Panc1 (cell line): ENCODE measurements around the gene ASB6. TPM values are rescaled to one million over a fixed set of nuclear protein-coding genes. Genes with fewer than 3 reads are reported as not detected.

Source experiments
- ATAC-seq: fragments of 200-7000 bp; cut with Tn5 transposase; 2 replicates; pipeline ENCODE4 v1.9.1; 2020; ENCODE audit warnings: mild to moderate bottlenecking, moderate library complexity
- BruUV-seq: library from RNA; stranded (reverse); fragments of 400-500 nt; replicated peaks from 2 replicates; lab custom pipeline; 2021; lab: Mats Ljungman, UMichigan
- CTCF ChIA-PET: fragments of 300-600 bp; sonication (Branson Sonifier 250); formaldehyde crosslinking; loops from one replicate; lab custom pipeline; 2022; ENCODE audit warnings: antibody characterized with exemption; lab: Charles Lee
- POLR2A ChIA-PET: fragments of 300-600 bp; sonication (Branson Sonifier 250); formaldehyde crosslinking; loops from one replicate; lab custom pipeline; 2022; ENCODE audit warnings: antibody characterized with exemption; lab: Charles Lee
- DNase-seq: peaks from one replicate; pipeline ENCODE4 v3.0.0-alpha.2; 2010; ENCODE audit warnings: low read depth, low spot score
- H3K27ac ChIP-seq: 2 replicates; pipeline ENCODE4 v1.5.1; 2011; ENCODE audit warnings: mild to moderate bottlenecking, low read length, inconsistent platforms
- H3K27me3 ChIP-seq: fragments of 200-500 bp; sonication (Bioruptor generic); 2 replicates; pipeline ENCODE4 v1.6.0; 2014; ENCODE audit warnings: low read length, inconsistent platforms; ENCODE audit not compliant: control insufficient read depth, insufficient read depth
- H3K36me3 ChIP-seq: fragments of 200-500 bp; sonication (Bioruptor generic); 2 replicates; pipeline ENCODE4 v1.5.1; 2014; ENCODE audit warnings: inconsistent platforms, mild to moderate bottlenecking, low read length, moderate library complexity; ENCODE audit not compliant: control insufficient read depth, insufficient read depth
- H3K4me1 ChIP-seq: 2 replicates; pipeline ENCODE4 v1.5.1; 2011; ENCODE audit warnings: inconsistent platforms, mild to moderate bottlenecking, low read length, moderate library complexity; ENCODE audit not compliant: control insufficient read depth, insufficient read depth
- H3K4me3 ChIP-seq, 2 experiments: 2 replicates each; pipeline ENCODE4 v1.5.1; 2011 to 2012; ENCODE audit warnings: low read depth in 2 of 2, low read length in 2 of 2, mild to moderate bottlenecking in 2 of 2, inconsistent platforms in 1 of 2, moderate library complexity in 1 of 2
- H3K9me3 ChIP-seq: fragments of 200-500 bp; sonication (Bioruptor generic); 2 replicates; pipeline ENCODE4 v1.5.1; 2014; ENCODE audit warnings: low read depth, mild to moderate bottlenecking, inconsistent platforms, low read length, moderate library complexity; ENCODE audit not compliant: control insufficient read depth, insufficient read depth
- POLR2AphosphoS5 ChIP-seq: IDR thresholded peaks from 2 replicates; pipeline ENCODE4 v1.6.1; 2012; ENCODE audit warnings: mild to moderate bottlenecking, low read depth, low read length, moderate library complexity
- SIN3A ChIP-seq: IDR thresholded peaks from 2 replicates; pipeline ENCODE4 v1.6.1; 2012; ENCODE audit warnings: low read depth, mild to moderate bottlenecking, low read length, moderate library complexity, borderline replicate concordance; ENCODE audit not compliant: insufficient read depth
- TCF7L2 ChIP-seq: IDR thresholded peaks from 2 replicates; pipeline ENCODE4 v1.6.1; 2011; ENCODE audit warnings: mild to moderate bottlenecking, low read depth, low read length, inconsistent platforms
- in situ Hi-C: cut with HindIII; loops from 2 replicates; pipeline ENCODE4 v1.10.0; 2016; ENCODE audit warnings: low sequenced_read_pairs, low pct_unique_long_range_greater_than_20kb
- intact Hi-C: fragments of 100-400 bp; cut with micrococcal nuclease; formaldehyde crosslinking; loops from one replicate; pipeline ENCODE4 v1.10.0; 2022; ENCODE audit not compliant: unreplicated experiment
- total RNA-seq: library from RNA; stranded (reverse); gene quantifications from one replicate; pipeline ENCODE4 v1.2.1, GENCODE V29; 2021; ENCODE audit not compliant: unreplicated experiment
- TF ChIP-seq, protein P1 (sequence below): fragments of 450-650 bp; IDR thresholded peaks from 2 replicates; pipeline ENCODE4 v1.5.1; 2017; ENCODE audit warnings: mild to moderate bottlenecking
- TF ChIP-seq, protein P2 (sequence below), 2 experiments: IDR thresholded peaks; 2 replicates each; pipeline ENCODE4 v1.6.1; 2011 to 2012; ENCODE audit warnings: low read depth in 2 of 2, control low read depth in 1 of 2, low read length in 1 of 2, mild to moderate bottlenecking in 1 of 2, moderate library complexity in 1 of 2; ENCODE audit not compliant: insufficient read depth in 1 of 2

ASB6 gene
- total RNA-seq, 1 experiment from 2014 or later, result 14.3 TPM

DNA sequence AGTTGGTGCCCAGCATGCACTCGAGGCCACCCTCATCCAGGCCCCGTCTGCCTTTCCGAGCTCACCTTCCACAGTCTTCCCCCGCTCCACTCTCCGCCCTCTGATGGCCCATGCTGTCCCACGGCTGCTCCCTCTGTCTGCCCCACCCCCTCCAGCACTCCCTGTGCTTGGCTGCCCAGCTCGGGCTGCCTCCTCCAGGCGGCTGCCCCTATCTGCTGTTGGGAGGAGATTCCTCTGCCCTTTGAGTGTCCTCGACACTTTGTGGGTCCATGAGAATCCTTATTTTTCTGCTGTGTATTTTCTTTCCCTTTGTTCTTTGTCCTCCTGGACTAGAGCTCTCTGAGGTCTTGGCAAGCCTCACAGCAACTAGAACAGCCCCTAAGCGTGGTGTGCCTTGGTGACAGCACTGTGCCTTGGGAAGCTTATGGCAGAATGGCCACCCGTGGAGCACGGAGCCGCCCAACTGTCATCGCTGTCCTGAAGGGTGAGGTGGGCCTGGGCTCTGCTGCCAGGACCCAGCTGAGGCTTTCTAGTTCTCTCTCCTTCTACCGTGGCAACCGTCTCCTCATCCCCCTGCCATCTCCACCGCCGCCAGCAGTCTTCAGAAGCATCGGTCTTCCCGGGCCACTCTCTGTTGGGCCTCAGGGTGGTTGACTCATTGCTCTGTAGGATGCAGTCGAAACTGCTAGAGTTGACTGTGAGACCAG is 10.8 kb downstream of the ASB6 start:
- DNase-seq, result no peak
- BruUV-seq, result no TSS peak
- ChIA-PET POLR2A (no interaction called here), CTCF (interaction anchor here (0.6 kb wide), 2 partner anchors 298 to 491 kb away, joined by 3 read pairs; no protein-coding TSS in a partner anchor)
- Histone ChIP-seq H3K4me3 (no peak overlapping the region), H3K4me1 (peaks cover 40% of the 10 kb centered on the region), H3K27ac (peak overlapping the region; percentile 29), H3K9me3 (no peaks in the 10 kb centered on the region), H3K36me3 (peaks cover 4% of the 10 kb centered on the region; the same call in 1 of the 2 replicates), H3K27me3 (no peaks in the 10 kb centered on the region)
- in situ Hi-C loops (no loop called here), intact Hi-C loops (no loop called here)
- TF ChIP-seq, protein P1, sequence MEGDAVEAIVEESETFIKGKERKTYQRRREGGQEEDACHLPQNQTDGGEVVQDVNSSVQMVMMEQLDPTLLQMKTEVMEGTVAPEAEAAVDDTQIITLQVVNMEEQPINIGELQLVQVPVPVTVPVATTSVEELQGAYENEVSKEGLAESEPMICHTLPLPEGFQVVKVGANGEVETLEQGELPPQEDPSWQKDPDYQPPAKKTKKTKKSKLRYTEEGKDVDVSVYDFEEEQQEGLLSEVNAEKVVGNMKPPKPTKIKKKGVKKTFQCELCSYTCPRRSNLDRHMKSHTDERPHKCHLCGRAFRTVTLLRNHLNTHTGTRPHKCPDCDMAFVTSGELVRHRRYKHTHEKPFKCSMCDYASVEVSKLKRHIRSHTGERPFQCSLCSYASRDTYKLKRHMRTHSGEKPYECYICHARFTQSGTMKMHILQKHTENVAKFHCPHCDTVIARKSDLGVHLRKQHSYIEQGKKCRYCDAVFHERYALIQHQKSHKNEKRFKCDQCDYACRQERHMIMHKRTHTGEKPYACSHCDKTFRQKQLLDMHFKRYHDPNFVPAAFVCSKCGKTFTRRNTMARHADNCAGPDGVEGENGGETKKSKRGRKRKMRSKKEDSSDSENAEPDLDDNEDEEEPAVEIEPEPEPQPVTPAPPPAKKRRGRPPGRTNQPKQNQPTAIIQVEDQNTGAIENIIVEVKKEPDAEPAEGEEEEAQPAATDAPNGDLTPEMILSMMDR, result no peak
- TF ChIP-seq SIN3A (no peak), POLR2AphosphoS5 (no peak), TCF7L2 (no peak)
- TF ChIP-seq, protein P2, sequence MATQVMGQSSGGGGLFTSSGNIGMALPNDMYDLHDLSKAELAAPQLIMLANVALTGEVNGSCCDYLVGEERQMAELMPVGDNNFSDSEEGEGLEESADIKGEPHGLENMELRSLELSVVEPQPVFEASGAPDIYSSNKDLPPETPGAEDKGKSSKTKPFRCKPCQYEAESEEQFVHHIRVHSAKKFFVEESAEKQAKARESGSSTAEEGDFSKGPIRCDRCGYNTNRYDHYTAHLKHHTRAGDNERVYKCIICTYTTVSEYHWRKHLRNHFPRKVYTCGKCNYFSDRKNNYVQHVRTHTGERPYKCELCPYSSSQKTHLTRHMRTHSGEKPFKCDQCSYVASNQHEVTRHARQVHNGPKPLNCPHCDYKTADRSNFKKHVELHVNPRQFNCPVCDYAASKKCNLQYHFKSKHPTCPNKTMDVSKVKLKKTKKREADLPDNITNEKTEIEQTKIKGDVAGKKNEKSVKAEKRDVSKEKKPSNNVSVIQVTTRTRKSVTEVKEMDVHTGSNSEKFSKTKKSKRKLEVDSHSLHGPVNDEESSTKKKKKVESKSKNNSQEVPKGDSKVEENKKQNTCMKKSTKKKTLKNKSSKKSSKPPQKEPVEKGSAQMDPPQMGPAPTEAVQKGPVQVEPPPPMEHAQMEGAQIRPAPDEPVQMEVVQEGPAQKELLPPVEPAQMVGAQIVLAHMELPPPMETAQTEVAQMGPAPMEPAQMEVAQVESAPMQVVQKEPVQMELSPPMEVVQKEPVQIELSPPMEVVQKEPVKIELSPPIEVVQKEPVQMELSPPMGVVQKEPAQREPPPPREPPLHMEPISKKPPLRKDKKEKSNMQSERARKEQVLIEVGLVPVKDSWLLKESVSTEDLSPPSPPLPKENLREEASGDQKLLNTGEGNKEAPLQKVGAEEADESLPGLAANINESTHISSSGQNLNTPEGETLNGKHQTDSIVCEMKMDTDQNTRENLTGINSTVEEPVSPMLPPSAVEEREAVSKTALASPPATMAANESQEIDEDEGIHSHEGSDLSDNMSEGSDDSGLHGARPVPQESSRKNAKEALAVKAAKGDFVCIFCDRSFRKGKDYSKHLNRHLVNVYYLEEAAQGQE (IDR thresholded peaks at IDR 0.05; ENCODE audit: insufficient read depth in 1 of 2, low read depth in 2 of 2, low read length in 1 of 2), result no peak
- peak; percentile 67 for ATAC-seq

DNA sequence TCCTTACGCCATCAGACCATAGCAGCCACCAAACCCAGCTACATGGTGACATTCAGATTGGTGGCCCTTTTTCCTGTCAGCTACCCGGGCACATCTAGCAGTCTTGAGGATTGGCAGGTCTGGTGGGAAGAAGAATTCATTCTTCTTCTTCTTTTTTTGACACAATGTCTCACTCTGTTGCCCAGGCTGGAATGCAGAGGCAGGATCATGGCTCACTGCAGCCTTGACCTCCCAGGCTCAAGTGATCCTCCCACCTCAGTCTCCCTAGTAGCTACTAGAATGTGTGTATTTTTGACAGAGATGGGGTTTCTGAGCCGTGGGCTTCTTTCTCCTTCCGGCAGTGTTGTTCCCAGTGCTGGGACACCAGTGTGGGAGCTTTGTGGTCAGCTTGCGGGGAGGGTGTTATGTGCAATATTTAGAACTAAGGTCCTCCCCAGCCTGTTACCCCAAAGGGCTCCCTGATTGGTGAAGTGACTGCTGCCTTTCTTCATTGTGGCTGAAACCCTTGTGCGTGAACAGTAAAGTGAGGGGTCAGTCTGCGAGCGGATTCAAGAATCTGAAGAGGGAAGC is 12.6 kb downstream of the ASB6 start:
- DNase-seq, result no peak
- in situ Hi-C loops, result no loop called here
- peaks cover 40% of the 10 kb centered on the region for H3K4me1 ChIP-seq
- H3K4me3 ChIP-seq, result no peak overlapping the region
- ATAC-seq, result no peak
- no TSS peak for BruUV-seq
- no peak overlapping the region for H3K27ac ChIP-seq
- POLR2A ChIA-PET, result no interaction called here
- H3K9me3 ChIP-seq, result no peaks in the 10 kb centered on the region
- H3K36me3 ChIP-seq, result peaks cover 4% of the 10 kb centered on the region; the same call in 1 of the 2 replicates
- intact Hi-C loops, result no loop called here
- CTCF ChIA-PET, result no interaction called here
- H3K27me3 ChIP-seq, result no peaks in the 10 kb centered on the region
- no peak for TF ChIP-seq TCF7L2
- TF ChIP-seq SIN3A, result no peak

DNA sequence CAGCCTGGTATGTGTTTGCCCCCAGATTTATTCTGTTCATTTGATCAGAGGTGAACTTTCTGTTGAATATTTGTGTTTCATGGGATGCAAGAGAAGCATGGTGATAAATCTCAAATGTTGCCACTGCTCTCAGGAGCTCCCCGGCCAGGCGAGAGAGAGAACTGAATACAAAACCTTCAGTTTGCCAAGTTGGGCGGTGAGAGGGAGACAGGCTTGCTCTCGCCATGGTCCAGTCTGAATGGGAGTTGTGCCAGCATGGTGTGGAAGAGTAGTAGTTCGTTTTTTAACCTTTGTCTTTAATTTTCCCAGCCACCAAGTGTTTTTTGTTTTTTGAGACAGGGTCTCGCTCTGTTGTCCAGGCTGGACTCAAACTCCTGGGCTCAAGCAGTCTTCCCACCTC is 13.2 kb downstream of the ASB6 start:
- no peak for DNase-seq
- no peak for TF ChIP-seq POLR2AphosphoS5
- no peak for TF ChIP-seq TCF7L2
- TF ChIP-seq, protein P1, result no peak
- TF ChIP-seq, protein P2 (IDR thresholded peaks at IDR 0.05; ENCODE audit: insufficient read depth in 1 of 2, low read depth in 2 of 2, low read length in 1 of 2), result no peak
- no peak for TF ChIP-seq SIN3A
- Histone ChIP-seq H3K9me3 (no peaks in the 10 kb centered on the region), H3K27ac (no peak overlapping the region), H3K4me3 (no peak overlapping the region), H3K27me3 (no peaks in the 10 kb centered on the region), H3K4me1 (peaks cover 40% of the 10 kb centered on the region), H3K36me3 (peaks cover 4% of the 10 kb centered on the region; the same call in 1 of the 2 replicates)
- in situ Hi-C loops, result no loop called here
- POLR2A ChIA-PET, result no interaction called here
- CTCF ChIA-PET, result no interaction called here
- ATAC-seq, result no peak
- no TSS peak for BruUV-seq
- intact Hi-C loops, result no loop called here
